Limb (tissue), 2 donors: ENCODE data around the gene DNAJC5.
"Not testable (repeated sequence)": the region's sequence is repeated elsewhere in the genome, so short reads cannot be mapped to it uniquely, and the experiment has no call there.

Source experiments
- DNase-seq, 2 donors: peaks; one replicate each; pipeline ENCODE4 v3.0.0-alpha.2; 2016; ENCODE audit errors: extremely low spot score in 2 of 2

The DNAJC5 gene

GRCh38 chr20:63908008-63908682, 13.2 kb downstream of the DNAJC5 start:
- DNase-seq, result no peak

- DNase-seq, result no peak
Observed at GRCh38 chr20:63911176-63911575, 16.2 kb downstream of the DNAJC5 start.

GRCh38 chr20:63913768-63914167, 18.8 kb downstream of the DNAJC5 start:
- DNase-seq, result no peak

GRCh38 chr20:63915471-63915870, 20.5 kb downstream of the DNAJC5 start:
- DNase-seq, result no peak

GRCh38 chr20:63916371-63916939, 21.5 kb downstream of the DNAJC5 start:
- not testable (repeated sequence) for DNase-seq

GRCh38 chr20:63917811-63918210, 22.9 kb downstream of the DNAJC5 start:
- DNase-seq, result no peak

- DNase-seq, result no peak
Observed at GRCh38 chr20:63919130-63919529, 24.2 kb downstream of the DNAJC5 start.

GRCh38 chr20:63920226-63920625, 25.3 kb downstream of the DNAJC5 start:
- DNase-seq, result no peak

GRCh38 chr20:63923651-63924050, 28.7 kb downstream of the DNAJC5 start:
- no peak for DNase-seq

GRCh38 chr20:63924241-63924640, 29.3 kb downstream of the DNAJC5 start:
- DNase-seq, result no peak

- no peak for DNase-seq
Observed at GRCh38 chr20:63926298-63926697, 31.4 kb downstream of the DNAJC5 start.

- no peak for DNase-seq
Observed at GRCh38 chr20:63929071-63929470, 34.1 kb downstream of the DNAJC5 start.

- DNase-seq, result not testable (repeated sequence)
Observed at GRCh38 chr20:63929473-63929883, 34.6 kb downstream of the DNAJC5 start.

GRCh38 chr20:63930971-63931553, 36.1 kb downstream of the DNAJC5 start:
- DNase-seq, result no peak

GRCh38 chr20:63931735-63932134, 36.8 kb downstream of the DNAJC5 start:
- no peak for DNase-seq

GRCh38 chr20:63932606-63933160, 37.8 kb downstream of the DNAJC5 start:
- DNase-seq, result no peak

- no peak for DNase-seq
Observed at GRCh38 chr20:63933646-63934045, 38.7 kb downstream of the DNAJC5 start.

- DNase-seq, result no peak
Observed at GRCh38 chr20:63934271-63935068, 39.5 kb downstream of the DNAJC5 start.

GRCh38 chr20:63935447-63935846, 40.5 kb downstream of the DNAJC5 start:
- DNase-seq, result no peak

GRCh38 chr20:63937596-63937995, 42.7 kb downstream of the DNAJC5 start:
- no peak for DNase-seq

GRCh38 chr20:63939061-63939935, 44.4 kb downstream of the DNAJC5 start:
- peak in 1 of 2 donors; percentile 40 for DNase-seq
